ENCODE measurements around the gene PI4KA. TPM values are rescaled to one million over a fixed set of nuclear protein-coding genes. Genes with fewer than 3 reads are reported as not detected.

Gene PI4KA
- total RNA-seq, 2 experiments from 2014 or later: 46.9 to 95.7 TPM

- peak; percentile 36 for DNase-seq (ENCODE audit: low spot score)
These were observed 27.1 kb upstream of the PI4KA start for GRCh38 chr22:20885557-20886323.

GRCh38 chr22:20885017-20885556 lies 26.5 kb upstream of the PI4KA start:
- intact Hi-C loops (cut with micrococcal nuclease; ENCODE audit: unreplicated experiment): no loop called here
- no peak overlapping the region for H3K4me2 ChIP-seq (ENCODE audit: low read length)

More at GRCh38 chr22:20885557-20886323, 27.1 kb upstream of the PI4KA start:
- CTCF ChIA-PET (ENCODE audit: unreplicated experiment): interaction anchor here (0.8 to 1.4 kb wide), 2 partner anchors 20 to 35 kb away, joined by 3 read pairs; no protein-coding TSS in a partner anchor
- Histone ChIP-seq H3K4me3 (ENCODE audit: low read depth, low read length, poor library complexity, severe bottlenecking) (no peak overlapping the region), H4K20me1 (ENCODE audit: insufficient read depth, low read length) (no peaks in the 10 kb centered on the region), H3K4me1 (ENCODE audit: insufficient read depth, low read length, poor library complexity, severe bottlenecking) (no peaks in the 10 kb centered on the region), H3K27ac (ENCODE audit: low read depth, low read length, poor library complexity, severe bottlenecking) (no peak overlapping the region), H3K79me2 (ENCODE audit: insufficient read depth, low read depth, low read length) (no peaks in the 10 kb centered on the region), H2AFZ (ENCODE audit: low read length) (no peak overlapping the region), H3K9me2 (ENCODE audit: insufficient read depth, low read length) (no peaks in the 10 kb centered on the region), H3K4me2 (ENCODE audit: low read length) (no peak overlapping the region), H3K36me3 (ENCODE audit: insufficient read depth, low read length) (peaks cover 61% of the 10 kb centered on the region), H3K9me3 (ENCODE audit: low read length) (no peaks in the 10 kb centered on the region)
- TF ChIP-seq EZH2phosphoT487 (IDR thresholded peaks at IDR 0.05; ENCODE audit: borderline replicate concordance, low read depth, low read length): no peak
- TF ChIP-seq CTCF (conservative IDR thresholded peaks at IDR 0.05; ENCODE audit: low read length): peak; percentile 79
- intact Hi-C loops (cut with micrococcal nuclease; ENCODE audit: unreplicated experiment): no loop called here
- no TSS peak for BruUV-seq (replicated peaks)
- POLR2A ChIA-PET: interaction anchor here (0.6 kb wide), 2 partner anchors 9 to 94 kb away, joined by 3 to 4 read pairs; no protein-coding TSS in a partner anchor

More at GRCh38 chr22:20885017-20885556, 26.5 kb upstream of the PI4KA start:
- ChIA-PET POLR2A (no interaction called here), CTCF (ENCODE audit: unreplicated experiment) (interaction anchor here (1.4 kb wide), 1 partner anchor 19 kb away, joined by 3 read pairs; no protein-coding TSS in a partner anchor)
- H2AFZ ChIP-seq (ENCODE audit: low read length): no peak overlapping the region
- no peaks in the 10 kb centered on the region for H3K4me1 ChIP-seq (ENCODE audit: insufficient read depth, low read length, poor library complexity, severe bottlenecking)
- H3K36me3 ChIP-seq (ENCODE audit: insufficient read depth, low read length): peaks cover 63% of the 10 kb centered on the region
- no peaks in the 10 kb centered on the region for H4K20me1 ChIP-seq (ENCODE audit: insufficient read depth, low read length)
- no peak overlapping the region for H3K27ac ChIP-seq (ENCODE audit: low read depth, low read length, poor library complexity, severe bottlenecking)
- H3K9me3 ChIP-seq (ENCODE audit: low read length): no peaks in the 10 kb centered on the region
- no peak overlapping the region for H3K4me3 ChIP-seq (ENCODE audit: low read depth, low read length, poor library complexity, severe bottlenecking)
- DNase-seq (ENCODE audit: low spot score): no peak
- no peaks in the 10 kb centered on the region for H3K9me2 ChIP-seq (ENCODE audit: insufficient read depth, low read length)
- H3K79me2 ChIP-seq (ENCODE audit: insufficient read depth, low read depth, low read length): no peaks in the 10 kb centered on the region
- TF ChIP-seq CTCF (conservative IDR thresholded peaks at IDR 0.05; ENCODE audit: low read length): no peak
- TF ChIP-seq EZH2phosphoT487 (IDR thresholded peaks at IDR 0.05; ENCODE audit: borderline replicate concordance, low read depth, low read length): no peak
- BruUV-seq (replicated peaks): no TSS peak

Data from OCI-LY7 (cell line).